ENCODE results near the gene HIGD2A. TPM values are rescaled to one million over a fixed set of nuclear protein-coding genes. Genes with fewer than 3 reads are reported as not detected.

The HIGD2A gene
- total and polyA plus RNA-seq, 4 donors, result 18.4 to 127 (median 67.8) TPM

- Histone ChIP-seq H3K9ac (ENCODE audit: low read depth in 1 of 2, low read length in 2 of 2) (no peak overlapping the region), H3K36me3 (ENCODE audit: control insufficient read depth in 4 of 4, insufficient read depth in 3 of 4, low read depth in 1 of 4, low read length in 3 of 4) (peaks cover 3 to 29% (median 24%) of the 10 kb centered on the region in 4 donors), H3K27ac (ENCODE audit: low read depth in 1 of 2, low read length in 2 of 2) (no peak overlapping the region), H3K27me3 (ENCODE audit: control insufficient read depth in 4 of 4, insufficient read depth in 4 of 4, low read length in 3 of 4) (no peaks in the 10 kb centered on the region), H3K4me1 (ENCODE audit: control insufficient read depth in 4 of 4, insufficient read depth in 4 of 4, low read length in 3 of 4) (peaks cover 9 to 45% (median 36%) of the 10 kb centered on the region in 4 donors), H3K4me3 (ENCODE audit: low read depth in 1 of 3, low read length in 3 of 3) (no peak overlapping the region), H3K9me3 (ENCODE audit: control insufficient read depth in 4 of 4, low read length in 3 of 4) (no peaks in the 10 kb centered on the region)
- no peak for DNase-seq (ENCODE audit: low spot score)
- TF ChIP-seq GABPA (IDR thresholded peaks at IDR 0.05 in 1 of 2, conservative IDR thresholded peaks at IDR 0.05 in 1 of 2) (no peak), TAF1 (conservative IDR thresholded peaks at IDR 0.05) (no peak), HNF4G (IDR thresholded peaks at IDR 0.05) (no peak), REST (IDR thresholded peaks at IDR 0.05) (no peak), JUND (IDR thresholded peaks at IDR 0.05) (no peak), FOXA2 (IDR thresholded peaks at IDR 0.05) (no peak), RXRA (IDR thresholded peaks at IDR 0.05) (no peak), MAX (IDR thresholded peaks at IDR 0.05) (no peak), ATF3 (IDR thresholded peaks at IDR 0.05) (no peak), ZBTB33 (IDR thresholded peaks at IDR 0.05) (no peak), FOXA1 (IDR thresholded peaks at IDR 0.05) (no peak), HNF4A (conservative IDR thresholded peaks at IDR 0.05) (no peak), NR2F2 (IDR thresholded peaks at IDR 0.05) (no peak)
- 90% methylated on average over 2 of the region's 2 CpGs for WGBS
Observed at GRCh38 chr5:176342766-176343458, 45.6 kb upstream of the HIGD2A start.

- peaks cover 0 to 10% (median 1%) of the 10 kb centered on the region in 4 donors for H3K4me1 ChIP-seq (ENCODE audit: control insufficient read depth in 4 of 4, insufficient read depth in 4 of 4, low read length in 3 of 4)
- H3K36me3 ChIP-seq (ENCODE audit: control insufficient read depth in 4 of 4, insufficient read depth in 3 of 4, low read depth in 1 of 4, low read length in 3 of 4), result peaks cover 8 to 82% (median 74%) of the 10 kb centered on the region in 4 donors
- H3K9me3 ChIP-seq (ENCODE audit: control insufficient read depth in 4 of 4, low read length in 3 of 4), result no peaks in the 10 kb centered on the region
- no peak for DNase-seq (ENCODE audit: low spot score)
- no peak overlapping the region for H3K27ac ChIP-seq (ENCODE audit: low read depth in 1 of 2, low read length in 2 of 2)
- H3K27me3 ChIP-seq (ENCODE audit: control insufficient read depth in 4 of 4, insufficient read depth in 4 of 4, low read length in 3 of 4), result no peaks in the 10 kb centered on the region
- no peak overlapping the region for H3K4me3 ChIP-seq (ENCODE audit: low read depth in 1 of 3, low read length in 3 of 3)
- H3K9ac ChIP-seq (ENCODE audit: low read depth in 1 of 2, low read length in 2 of 2), result no peak overlapping the region
- 96% methylated on average over 8 of the region's 8 CpGs for WGBS
- TF ChIP-seq SP1 (IDR thresholded peaks at IDR 0.05) (no peak), RAD21 (IDR thresholded peaks at IDR 0.05) (no peak), RXRA (IDR thresholded peaks at IDR 0.05) (no peak), TAF1 (conservative IDR thresholded peaks at IDR 0.05) (no peak), NR2F2 (IDR thresholded peaks at IDR 0.05) (no peak), CTCF (IDR thresholded peaks at IDR 0.05; ENCODE audit: low read depth, low read length, missing input control) (no peak), REST (IDR thresholded peaks at IDR 0.05) (no peak), FOXA2 (IDR thresholded peaks at IDR 0.05) (no peak), JUND (IDR thresholded peaks at IDR 0.05) (no peak), HNF4A (conservative IDR thresholded peaks at IDR 0.05) (no peak), MAX (IDR thresholded peaks at IDR 0.05) (no peak), EGR1 (IDR thresholded peaks at IDR 0.05; ENCODE audit: low read depth in 2 of 2) (no peak), FOXA1 (IDR thresholded peaks at IDR 0.05) (no peak), HNF4G (IDR thresholded peaks at IDR 0.05) (no peak)
Observed at GRCh38 chr5:176350416-176350815, 38.1 kb upstream of the HIGD2A start.

All from liver (tissue), 9 donors.